ENCODE data around the gene DICER1.

DNA sequence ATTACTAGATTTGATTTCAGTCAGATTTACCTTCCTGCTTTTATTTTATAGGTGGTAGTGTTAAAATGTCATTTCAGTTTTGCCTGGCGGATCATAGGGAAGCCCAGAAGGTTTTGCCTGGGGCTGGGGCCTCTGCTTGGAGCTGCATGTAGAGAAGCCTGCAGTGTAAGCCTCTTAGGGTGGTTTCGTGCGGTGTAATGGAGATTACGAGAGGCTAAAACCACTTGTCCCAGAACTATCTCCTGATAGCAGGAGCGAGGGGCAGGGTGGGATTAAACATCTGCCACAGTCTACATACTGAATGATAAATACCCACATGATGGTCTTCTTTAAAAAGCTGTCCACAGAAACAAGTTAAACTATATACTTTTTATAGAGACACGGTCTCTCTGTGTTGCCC, 35.0 kb upstream of the DICER1 start:
- no peak for TF ChIP-seq SUZ12 (IDR thresholded peaks at IDR 0.05)
- TF ChIP-seq FOXA1 (IDR thresholded peaks at IDR 0.05): no peak
- TF ChIP-seq, protein P1, sequence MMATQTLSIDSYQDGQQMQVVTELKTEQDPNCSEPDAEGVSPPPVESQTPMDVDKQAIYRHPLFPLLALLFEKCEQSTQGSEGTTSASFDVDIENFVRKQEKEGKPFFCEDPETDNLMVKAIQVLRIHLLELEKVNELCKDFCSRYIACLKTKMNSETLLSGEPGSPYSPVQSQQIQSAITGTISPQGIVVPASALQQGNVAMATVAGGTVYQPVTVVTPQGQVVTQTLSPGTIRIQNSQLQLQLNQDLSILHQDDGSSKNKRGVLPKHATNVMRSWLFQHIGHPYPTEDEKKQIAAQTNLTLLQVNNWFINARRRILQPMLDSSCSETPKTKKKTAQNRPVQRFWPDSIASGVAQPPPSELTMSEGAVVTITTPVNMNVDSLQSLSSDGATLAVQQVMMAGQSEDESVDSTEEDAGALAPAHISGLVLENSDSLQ (IDR thresholded peaks at IDR 0.05): no peak
- TF ChIP-seq FOXK2 (IDR thresholded peaks at IDR 0.05): no peak
- TF ChIP-seq SP1 (IDR thresholded peaks at IDR 0.05): no peak
- TF ChIP-seq TARDBP (IDR thresholded peaks at IDR 0.05): no peak
- no peak for TF ChIP-seq ELF4 (IDR thresholded peaks at IDR 0.05)
- no peak for TF ChIP-seq L3MBTL2 (conservative IDR thresholded peaks at IDR 0.05)
- no peak for TF ChIP-seq ZNF384 (IDR thresholded peaks at IDR 0.05)
- TF ChIP-seq BHLHE40 (IDR thresholded peaks at IDR 0.05; ENCODE audit: borderline replicate concordance): no peak
- no peak for TF ChIP-seq NFRKB (IDR thresholded peaks at IDR 0.05)
- no peak for TF ChIP-seq ARNT (IDR thresholded peaks at IDR 0.05)
- TF ChIP-seq HDGF (IDR thresholded peaks at IDR 0.05; ENCODE audit: borderline replicate concordance): no peak
- no peak for TF ChIP-seq FOXM1 (IDR thresholded peaks at IDR 0.05; ENCODE audit: borderline replicate concordance)

All from HEK293T (cell line).